Loucy (cell line): ENCODE results near the gene OR52L1.

Source experiments
- H2AFZ ChIP-seq: fragments of 200-600 bp; sonication (generic); 2 replicates; pipeline ENCODE4 v1.6.0; 2016; ENCODE audit warnings: antibody characterized with exemption, mild to moderate bottlenecking, low read length, moderate library complexity
- H3F3A ChIP-seq: fragments of 200-600 bp; 2 replicates; pipeline ENCODE4 v1.6.0; 2016; ENCODE audit warnings: antibody characterized with exemption, low read depth, mild to moderate bottlenecking
- H3K27me3 ChIP-seq: fragments of 200-600 bp; sonication (generic); 2 replicates; pipeline ENCODE4 v1.6.1; 2014; ENCODE audit warnings: low read length, mild to moderate bottlenecking; ENCODE audit not compliant: insufficient read depth, poor library complexity, severe bottlenecking
- H3K36me3 ChIP-seq: fragments of 200-600 bp; sonication (generic); 2 replicates; pipeline ENCODE4 v1.6.1; 2016; ENCODE audit warnings: low read length; ENCODE audit not compliant: insufficient read depth
- H3K4me1 ChIP-seq: fragments of 200-600 bp; sonication (generic); 2 replicates; pipeline ENCODE4 v1.5.1; 2014; ENCODE audit warnings: low read length, mild to moderate bottlenecking; ENCODE audit not compliant: insufficient read depth, poor library complexity, severe bottlenecking
- H3K4me2 ChIP-seq: fragments of 200-600 bp; sonication (generic); 2 replicates; pipeline ENCODE4 v1.6.0; 2014; ENCODE audit warnings: antibody characterized with exemption, low read length, low read depth, mild to moderate bottlenecking; ENCODE audit not compliant: poor library complexity, severe bottlenecking
- H3K4me3 ChIP-seq: fragments of 200-600 bp; sonication (generic); 2 replicates; pipeline ENCODE4 v1.5.1; 2014; ENCODE audit warnings: low read length, mild to moderate bottlenecking, mixed read lengths; ENCODE audit not compliant: poor library complexity, severe bottlenecking
- H3K79me2 ChIP-seq: fragments of 200-600 bp; sonication (generic); 2 replicates; pipeline ENCODE4 v1.6.1; 2014; ENCODE audit warnings: low read length; ENCODE audit not compliant: insufficient read depth
- H3K9ac ChIP-seq: fragments of 200-600 bp; sonication (generic); 2 replicates; pipeline ENCODE4 v1.6.0; 2014; ENCODE audit warnings: mild to moderate bottlenecking, low read depth, low read length, moderate library complexity; ENCODE audit not compliant: poor library complexity, severe bottlenecking
- H3K9me2 ChIP-seq: fragments of 200-600 bp; sonication (generic); replicated peaks from 2 replicates; pipeline ENCODE4 v1.6.1; 2016; ENCODE audit warnings: low read depth, low read length, mixed read lengths
- H3K9me3 ChIP-seq: fragments of 200-600 bp; sonication (generic); 2 replicates; pipeline ENCODE4 v1.6.1; 2014; ENCODE audit warnings: mild to moderate bottlenecking, antibody characterized with exemption, low read length, low read depth; ENCODE audit not compliant: insufficient read depth
- H4K20me1 ChIP-seq: fragments of 200-600 bp; sonication (generic); 2 replicates; pipeline ENCODE4 v1.6.0; 2014; ENCODE audit warnings: antibody characterized with exemption, low read length, mild to moderate bottlenecking; ENCODE audit not compliant: insufficient read depth, poor library complexity, severe bottlenecking
- CTCF ChIP-seq: fragments of 200-600 bp; sonication (generic); conservative IDR thresholded peaks from 2 replicates; pipeline ENCODE4 v1.5.1; 2014; ENCODE audit warnings: mild to moderate bottlenecking, antibody characterized with exemption, low read length
- EZH2phosphoT487 ChIP-seq: fragments of 200-600 bp; IDR thresholded peaks from 2 replicates; pipeline ENCODE4 v1.6.1; 2018; ENCODE audit warnings: antibody characterized with exemption, mild to moderate bottlenecking, moderate library complexity, borderline replicate concordance

OR52L1 gene

GRCh38 chr11:5994791-5995190 lies 8.0 kb upstream of the OR52L1 start:
- no peaks in the 10 kb centered on the region for H3K27me3 ChIP-seq
- no peak for TF ChIP-seq EZH2phosphoT487
- no peak overlapping the region for H3K9ac ChIP-seq
- H3K4me1 ChIP-seq = no peaks in the 10 kb centered on the region
- H3F3A ChIP-seq = no peaks in the 10 kb centered on the region
- H3K36me3 ChIP-seq = no peaks in the 10 kb centered on the region
- H3K9me3 ChIP-seq = no peaks in the 10 kb centered on the region
- H2AFZ ChIP-seq = no peak overlapping the region
- H3K4me2 ChIP-seq = no peak overlapping the region
- H3K4me3 ChIP-seq = no peak overlapping the region
- no peaks in the 10 kb centered on the region for H4K20me1 ChIP-seq
- no peaks in the 10 kb centered on the region for H3K79me2 ChIP-seq
- no peaks in the 10 kb centered on the region for H3K9me2 ChIP-seq

GRCh38 chr11:5992604-5993251 lies 5.9 kb upstream of the OR52L1 start:
- no peak overlapping the region for H3K4me3 ChIP-seq
- H4K20me1 ChIP-seq = no peaks in the 10 kb centered on the region
- TF ChIP-seq CTCF = peak; percentile 70
- TF ChIP-seq EZH2phosphoT487 = no peak
- no peak overlapping the region for H2AFZ ChIP-seq
- H3K79me2 ChIP-seq = no peaks in the 10 kb centered on the region
- no peaks in the 10 kb centered on the region for H3K36me3 ChIP-seq
- no peak overlapping the region for H3K4me2 ChIP-seq
- no peaks in the 10 kb centered on the region for H3K9me2 ChIP-seq
- H3K9me3 ChIP-seq = no peaks in the 10 kb centered on the region
- no peaks in the 10 kb centered on the region for H3K27me3 ChIP-seq
- no peaks in the 10 kb centered on the region for H3F3A ChIP-seq
- H3K4me1 ChIP-seq = no peaks in the 10 kb centered on the region
- no peak overlapping the region for H3K9ac ChIP-seq

- Histone ChIP-seq H3K9me3 (no peaks in the 10 kb centered on the region), H3K4me1 (no peaks in the 10 kb centered on the region), H2AFZ (no peak overlapping the region), H3K27me3 (no peaks in the 10 kb centered on the region), H3K9me2 (no peaks in the 10 kb centered on the region), H3K4me3 (no peak overlapping the region), H3F3A (no peaks in the 10 kb centered on the region), H3K79me2 (no peaks in the 10 kb centered on the region), H4K20me1 (no peaks in the 10 kb centered on the region), H3K9ac (no peak overlapping the region), H3K36me3 (no peaks in the 10 kb centered on the region), H3K4me2 (no peak overlapping the region)
- TF ChIP-seq CTCF = no peak
- TF ChIP-seq EZH2phosphoT487 = no peak
These were observed 5.4 kb upstream of the OR52L1 start for GRCh38 chr11:5992150-5992549.

- TF ChIP-seq EZH2phosphoT487 (no peak), CTCF (no peak)
- H4K20me1 ChIP-seq = no peaks in the 10 kb centered on the region
- H3K27me3 ChIP-seq = no peaks in the 10 kb centered on the region
- no peaks in the 10 kb centered on the region for H3K4me1 ChIP-seq
- H3K4me3 ChIP-seq = no peak overlapping the region
- H3K9me2 ChIP-seq = no peaks in the 10 kb centered on the region
- H3K36me3 ChIP-seq = no peaks in the 10 kb centered on the region
- no peak overlapping the region for H3K9ac ChIP-seq
- no peaks in the 10 kb centered on the region for H3K9me3 ChIP-seq
- H3K4me2 ChIP-seq = no peak overlapping the region
- no peak overlapping the region for H2AFZ ChIP-seq
- no peaks in the 10 kb centered on the region for H3F3A ChIP-seq
- no peaks in the 10 kb centered on the region for H3K79me2 ChIP-seq
These were observed 2.4 kb upstream of the OR52L1 start for GRCh38 chr11:5989203-5989602.
